SIG-M5 treated with dmso at 0.1 percent for 504 hours (cell line): ENCODE measurements around the gene RPN2.

Source experiments
- DNase-seq: peaks from one replicate; lab custom pipeline; 2025; ENCODE audit not compliant: unreplicated experiment; lab: John Stamatoyannopoulos, UW

RPN2 gene

DNA sequence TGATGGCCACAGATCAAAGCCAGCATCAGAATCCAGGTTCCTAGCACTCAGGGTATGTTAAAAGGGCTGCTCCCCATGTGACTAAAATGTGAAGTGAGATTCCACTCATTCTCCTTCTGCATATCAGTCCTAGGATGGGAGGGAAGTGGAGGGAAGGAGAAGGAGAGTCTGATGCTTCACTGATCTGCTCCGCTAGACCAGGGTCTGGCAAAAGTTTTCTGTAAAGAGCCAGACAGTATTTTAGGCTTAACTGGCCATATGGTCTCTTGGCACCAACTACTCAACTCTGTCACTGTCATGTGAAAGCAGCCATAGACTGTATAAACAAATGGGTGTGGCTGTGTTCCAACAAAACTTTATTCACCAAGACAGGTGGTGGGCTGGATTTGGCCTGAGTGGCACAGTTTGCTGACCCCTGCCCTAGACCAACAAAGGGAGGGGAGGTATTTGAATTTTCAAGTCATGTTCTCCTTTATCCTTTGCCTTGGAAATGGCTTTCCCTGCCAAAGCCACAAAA lies 59.9 kb downstream of the RPN2 start:
- no peak for DNase-seq

DNA sequence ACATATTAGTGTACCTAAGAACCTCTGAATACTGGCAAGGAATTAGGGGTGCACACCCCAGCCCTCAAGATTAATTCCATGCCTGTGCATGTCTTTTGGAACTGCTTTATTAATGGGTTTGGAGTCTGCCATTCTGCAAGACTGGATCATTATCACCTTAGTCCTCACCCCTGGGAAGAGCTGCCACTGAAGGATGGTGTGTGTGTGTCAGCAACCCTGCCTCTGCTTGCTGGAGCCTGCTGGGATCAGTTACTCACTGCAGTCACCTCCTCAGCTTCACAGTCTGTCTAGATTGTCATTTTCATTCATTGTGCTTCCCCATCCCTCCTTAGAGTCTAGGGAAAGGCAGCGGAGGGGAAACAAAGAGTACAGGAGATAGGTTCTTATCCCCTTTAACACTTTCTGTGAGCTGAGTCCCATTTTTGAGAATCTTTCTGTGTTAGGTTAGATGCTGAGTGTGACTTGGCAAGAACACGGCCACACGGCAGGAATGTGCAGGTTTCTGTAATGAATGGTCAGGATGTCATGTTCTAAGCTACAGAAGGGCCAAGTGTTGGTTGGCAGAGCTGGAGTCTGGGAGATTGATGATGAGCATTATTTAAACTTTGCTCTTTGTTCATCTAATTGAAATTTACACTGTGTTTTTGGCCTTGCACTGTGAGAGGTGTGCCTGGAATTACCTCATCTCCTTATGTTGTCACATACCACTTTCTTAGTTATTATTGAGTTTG lies 61.4 kb downstream of the RPN2 start:
- DNase-seq, result no peak

DNA sequence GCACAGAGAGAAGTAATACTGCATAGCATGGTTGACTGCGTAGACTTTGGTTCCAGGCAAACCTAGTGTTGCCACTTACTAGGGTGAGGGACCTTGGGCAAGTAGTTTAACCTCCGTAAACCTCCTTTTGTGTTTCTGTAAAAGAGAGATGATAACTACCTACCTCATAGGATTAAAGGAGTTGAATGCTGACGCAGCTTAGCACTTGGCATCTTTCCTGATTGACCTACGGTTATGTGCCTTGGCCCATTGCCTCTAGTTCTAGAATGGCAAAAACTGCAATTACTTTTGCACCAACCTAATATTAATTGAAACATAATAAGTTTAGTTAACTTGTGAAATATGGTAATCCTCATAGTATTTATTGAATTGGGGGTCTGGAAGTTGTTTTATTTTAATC lies 63.4 kb downstream of the RPN2 start:
- no peak for DNase-seq

DNA sequence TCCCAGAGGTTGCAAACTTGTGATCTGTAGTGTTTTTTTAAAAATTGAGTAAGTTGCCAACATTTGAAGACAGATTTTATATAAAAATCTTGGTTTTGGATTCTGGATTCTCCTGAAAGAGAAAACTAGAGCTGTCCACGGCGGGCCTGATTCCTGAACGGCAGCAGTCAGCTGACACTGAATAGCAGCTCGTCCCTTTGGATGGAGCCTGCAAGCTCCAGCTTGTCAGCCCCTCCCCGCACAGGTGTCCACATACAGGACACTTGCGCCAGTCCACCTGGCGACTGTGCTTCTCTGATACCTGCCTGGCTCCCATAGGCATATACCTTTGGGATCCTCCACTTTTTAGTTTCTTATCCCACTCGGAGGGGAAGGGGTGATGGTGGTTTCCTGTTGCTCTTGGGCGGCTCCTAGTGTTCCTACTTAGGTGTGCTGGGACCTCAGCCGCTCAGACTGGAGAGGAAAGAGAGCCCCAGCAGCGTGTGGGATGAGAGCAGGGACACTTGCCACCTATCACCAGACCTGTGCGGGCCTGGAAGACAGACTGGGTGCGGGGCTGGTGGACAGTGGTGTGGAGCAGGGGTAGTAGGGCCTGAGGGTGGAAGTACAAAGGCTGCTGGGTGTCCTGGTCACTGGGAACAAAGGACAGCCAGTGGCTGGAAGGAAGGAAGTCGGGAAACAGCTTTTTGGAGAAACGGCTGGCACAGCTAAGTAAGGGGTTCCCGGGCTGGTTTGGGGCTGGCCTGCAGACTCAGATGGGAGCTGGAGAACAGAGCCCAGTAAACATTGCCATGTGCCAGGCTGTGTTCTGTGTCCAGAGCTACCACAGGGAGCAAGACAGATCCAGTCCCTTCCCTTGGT lies 64.2 kb downstream of the RPN2 start:
- no peak for DNase-seq

DNA sequence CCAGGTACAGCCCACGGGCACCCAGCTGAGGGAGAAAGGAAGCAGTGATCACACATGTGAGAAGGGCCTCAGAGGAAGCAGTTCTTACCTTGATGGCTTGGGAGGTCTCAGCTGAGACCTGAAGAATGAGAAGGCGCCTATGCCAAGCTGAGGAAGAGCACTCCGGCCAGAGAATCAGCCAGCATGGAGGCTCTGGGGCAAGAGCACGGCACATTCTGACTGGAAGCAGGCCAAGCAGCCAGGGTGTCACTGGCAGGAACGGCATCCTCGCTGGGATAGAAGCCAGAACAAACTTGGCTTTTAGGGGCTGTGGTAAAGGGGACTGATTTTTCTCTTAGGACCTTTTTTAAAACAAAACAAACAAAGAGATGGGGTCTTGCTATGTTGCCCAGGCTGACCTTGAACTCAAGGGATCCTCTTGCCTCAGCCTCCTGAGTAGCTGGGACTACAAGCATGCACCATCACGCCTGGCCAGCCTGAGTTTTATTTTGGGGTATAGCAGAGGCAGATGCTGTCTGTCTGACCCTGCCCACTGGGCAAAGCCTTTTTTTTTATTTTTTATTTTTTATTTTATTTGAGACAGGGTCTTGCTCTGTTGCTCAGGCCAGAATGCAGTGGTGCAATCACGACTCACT lies 64.9 kb downstream of the RPN2 start:
- DNase-seq, result no peak

DNA sequence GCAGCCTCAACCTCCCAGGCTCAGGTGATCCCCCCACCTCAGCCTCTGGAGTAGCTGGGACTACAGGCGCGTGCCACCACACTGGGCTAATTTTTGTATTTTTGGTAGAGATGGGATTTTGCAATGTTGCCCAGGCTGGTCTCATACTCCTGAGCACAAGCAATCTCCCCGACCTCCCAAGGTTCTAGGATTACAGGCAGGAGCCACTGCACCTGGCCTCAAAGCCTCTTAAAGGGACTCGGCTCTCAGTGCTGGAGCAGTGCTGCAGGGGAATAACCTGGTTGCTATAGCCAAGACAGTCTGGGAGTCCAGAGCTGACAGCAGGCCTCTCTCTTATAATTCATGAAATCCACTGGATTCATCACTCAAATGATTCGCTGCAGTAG lies 65.4 kb downstream of the RPN2 start:
- no peak for DNase-seq

DNA sequence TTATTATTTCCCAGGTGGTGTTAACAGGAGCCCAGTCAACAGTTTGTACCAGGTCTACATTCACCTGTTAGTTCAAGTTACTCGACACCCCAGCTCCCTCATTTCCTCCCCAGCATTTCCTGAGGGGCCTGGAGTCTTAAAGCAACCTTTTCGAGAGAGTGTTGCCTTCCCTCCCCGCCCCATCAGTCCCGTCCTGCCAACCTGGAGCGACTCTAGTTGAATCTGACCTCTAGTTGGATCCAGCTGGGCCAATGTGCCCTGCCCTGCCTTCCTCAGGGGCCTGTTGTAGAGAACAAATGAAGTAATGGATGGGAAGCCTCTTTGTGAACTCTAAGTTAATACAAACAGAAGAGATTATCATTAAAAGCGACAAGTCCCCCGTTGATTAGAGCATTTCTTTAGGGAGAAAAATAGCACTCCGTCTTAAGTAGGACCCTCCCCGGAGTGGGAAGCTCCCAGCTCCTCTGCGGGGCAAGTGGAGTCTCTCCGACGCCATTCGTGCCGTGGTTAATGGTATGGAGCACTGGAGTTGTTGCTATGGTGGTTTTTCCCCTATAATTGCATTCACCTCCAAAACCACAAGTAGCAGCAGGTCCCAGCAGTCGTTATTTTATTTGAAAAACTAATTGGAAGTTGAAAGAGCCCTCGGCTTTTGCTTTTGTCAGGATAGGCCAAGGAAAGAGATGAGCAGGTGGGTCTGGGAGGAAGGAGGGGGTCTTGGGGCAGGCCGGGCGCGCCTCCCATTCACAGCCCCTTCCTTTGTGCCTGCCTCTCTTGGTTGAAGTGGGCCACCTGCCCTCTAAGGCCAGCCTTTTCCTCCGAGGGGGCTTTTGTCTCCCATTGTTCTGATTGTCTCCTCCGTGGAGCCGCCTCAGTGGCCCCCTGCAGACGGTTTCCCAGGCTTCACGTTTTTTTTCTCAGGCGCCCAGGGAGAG lies 66.4 kb downstream of the RPN2 start:
- no peak for DNase-seq

DNA sequence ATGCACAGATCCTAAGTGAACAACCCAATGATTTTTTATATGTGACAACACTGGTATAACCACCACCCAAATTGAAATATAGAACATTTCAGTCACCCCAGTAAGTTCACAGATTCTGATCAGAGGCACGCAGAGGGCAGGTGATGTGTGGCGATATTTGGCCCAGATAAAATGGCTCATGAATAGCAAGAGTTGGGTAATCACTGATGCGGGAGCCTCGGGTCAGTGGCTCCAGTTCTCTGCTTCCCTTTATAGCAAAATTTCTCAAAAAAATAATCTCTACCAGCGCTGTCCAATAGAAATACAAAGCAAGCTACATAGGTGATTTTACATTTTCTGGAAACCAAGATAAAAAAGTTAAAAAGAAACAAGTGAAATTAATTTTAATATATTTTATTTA lies 67.6 kb downstream of the RPN2 start:
- no peak for DNase-seq

DNA sequence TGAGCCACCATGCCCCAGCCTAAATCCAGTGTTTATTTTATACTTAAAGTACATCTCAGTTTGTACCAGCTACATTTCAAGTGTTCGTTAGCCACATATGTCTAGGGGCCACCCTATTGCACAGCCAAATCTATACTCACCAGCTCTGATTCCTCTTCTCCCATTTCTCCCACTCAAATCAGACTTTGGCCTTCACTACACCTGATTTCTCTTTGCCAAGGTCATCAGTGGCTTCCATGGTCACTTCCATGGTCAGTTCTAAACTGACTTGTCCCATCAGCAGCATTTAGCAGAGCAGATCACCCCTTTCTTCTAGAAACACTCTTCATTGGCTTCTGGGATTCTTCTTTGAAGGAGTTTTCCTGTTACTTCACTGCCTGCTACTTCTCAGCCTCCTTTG lies 68.4 kb downstream of the RPN2 start:
- DNase-seq, result no peak

DNA sequence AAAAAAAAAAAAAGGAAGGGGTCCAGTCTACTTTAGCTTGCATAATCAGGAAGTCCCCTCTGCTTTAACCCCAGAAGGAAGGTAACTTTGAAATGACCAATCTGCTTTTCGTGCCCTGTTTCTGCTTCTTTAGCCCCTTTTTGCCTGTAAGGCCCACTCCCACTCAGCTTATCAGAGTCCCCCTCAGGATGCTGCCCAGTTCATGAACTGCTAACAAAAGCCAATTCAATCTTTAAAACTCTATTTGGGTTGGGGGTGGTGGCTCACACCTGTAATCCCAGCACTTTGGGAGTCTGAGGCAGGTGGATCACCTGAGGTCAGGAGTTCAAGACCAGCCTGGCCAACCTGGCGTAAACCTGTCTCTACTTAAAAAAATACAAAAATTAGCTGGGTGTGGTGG lies 70.2 kb downstream of the RPN2 start:
- no peak for DNase-seq

DNA sequence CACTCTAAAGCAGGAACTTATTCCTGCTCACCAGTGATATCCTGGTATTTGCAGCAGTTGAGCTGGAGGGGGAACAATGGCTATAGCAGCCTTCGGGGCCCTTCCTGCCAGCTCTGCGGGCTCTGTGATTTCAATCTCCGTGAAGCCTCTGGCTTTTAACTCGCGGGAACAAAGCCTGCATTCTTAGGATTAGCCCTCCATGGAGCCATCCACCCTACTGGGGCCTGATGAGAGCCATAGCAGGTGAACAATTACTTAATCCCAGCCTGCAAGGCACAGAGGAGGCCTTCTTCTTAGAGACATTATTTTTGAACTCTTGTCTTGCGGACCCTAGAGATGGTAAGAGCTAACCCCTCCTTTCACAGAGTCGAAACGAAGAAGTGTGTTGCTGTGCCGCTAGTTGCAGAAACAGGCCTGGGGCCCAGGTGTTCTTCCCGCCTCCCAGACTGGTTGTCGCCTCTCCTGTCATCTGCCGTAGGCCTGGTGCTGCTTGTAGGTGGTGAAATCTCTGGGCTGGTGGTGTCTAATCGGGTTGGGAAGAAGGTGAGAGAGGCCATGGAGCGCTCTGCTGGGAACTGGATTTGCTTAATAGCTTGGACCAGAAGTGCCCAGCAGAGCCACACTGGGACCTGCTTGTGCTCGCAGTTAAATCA lies 72.8 kb downstream of the RPN2 start:
- no peak for DNase-seq

DNA sequence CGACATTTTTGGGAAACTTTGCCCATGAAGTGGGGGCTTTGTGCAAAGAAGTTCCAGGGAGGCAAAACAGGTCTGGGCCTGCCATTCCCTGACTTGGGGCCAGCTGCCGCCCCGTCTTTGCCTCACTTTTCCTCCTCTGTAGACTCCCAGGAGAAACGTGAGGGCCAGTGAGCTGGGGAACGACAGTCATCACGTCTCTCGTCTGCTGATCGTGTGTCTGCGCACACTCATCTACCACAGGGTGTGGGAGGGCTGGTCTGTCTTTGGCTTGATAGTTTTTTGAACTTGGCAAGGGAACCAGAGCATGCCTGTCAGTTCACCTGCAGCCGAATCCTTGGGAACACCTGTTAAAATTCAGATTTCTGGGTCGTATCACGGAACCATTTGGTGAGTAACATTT lies 74.0 kb downstream of the RPN2 start:
- no peak for DNase-seq

DNA sequence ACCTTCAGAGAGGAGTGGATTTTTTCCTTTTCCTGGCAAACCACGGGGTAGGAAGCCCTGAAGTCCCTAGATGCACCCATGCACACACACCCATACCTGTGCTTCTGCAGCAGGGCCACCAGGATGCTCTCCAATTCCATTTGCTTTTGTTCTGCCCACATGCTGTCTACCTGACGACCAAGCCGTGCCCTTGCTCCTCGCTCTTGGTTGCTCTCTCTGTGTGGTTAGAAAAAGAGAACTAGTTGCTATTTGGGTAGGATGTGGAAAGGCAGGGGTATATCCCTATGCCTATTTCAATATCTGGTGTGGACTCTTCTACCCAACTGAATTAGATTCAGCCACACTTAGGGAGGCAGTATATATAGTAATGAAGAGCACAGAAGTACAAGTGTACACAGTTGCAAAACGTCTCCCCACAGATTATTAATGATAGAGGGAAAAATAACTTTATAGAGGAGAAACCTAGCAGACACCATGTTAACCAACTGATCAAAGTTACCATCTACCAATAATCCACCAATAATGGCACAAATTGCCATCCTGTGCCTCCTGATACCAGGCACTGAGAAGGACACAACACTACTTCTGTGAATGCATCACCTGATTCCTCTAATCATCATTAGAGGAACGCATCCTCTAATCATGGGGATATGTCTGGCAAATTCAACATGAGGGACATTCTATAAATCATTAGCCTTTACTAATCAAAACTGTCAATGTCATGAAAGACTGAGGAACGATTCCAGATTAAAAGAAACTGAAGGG lies 75.2 kb downstream of the RPN2 start:
- no peak for DNase-seq

DNA sequence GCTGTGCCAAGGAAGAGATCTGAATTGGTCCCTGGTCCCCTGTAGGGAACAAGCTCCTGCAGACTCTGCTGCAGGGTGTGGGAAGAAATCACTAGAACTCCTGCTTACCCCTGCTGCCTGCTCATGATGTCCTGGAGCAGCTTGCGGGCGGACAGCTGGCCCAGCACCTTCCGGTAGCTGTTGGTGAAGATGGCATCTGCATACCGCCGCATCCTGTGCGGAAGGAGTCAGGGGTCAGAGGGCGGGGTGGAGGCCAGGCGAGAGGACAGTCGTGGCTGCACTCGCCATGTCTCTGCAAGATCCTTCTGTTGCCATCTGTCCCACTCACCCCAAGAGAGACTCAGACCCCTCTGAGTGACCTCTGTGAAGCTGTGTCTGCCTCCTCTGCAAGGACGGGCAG lies 77.2 kb downstream of the RPN2 start:
- no peak for DNase-seq

DNA sequence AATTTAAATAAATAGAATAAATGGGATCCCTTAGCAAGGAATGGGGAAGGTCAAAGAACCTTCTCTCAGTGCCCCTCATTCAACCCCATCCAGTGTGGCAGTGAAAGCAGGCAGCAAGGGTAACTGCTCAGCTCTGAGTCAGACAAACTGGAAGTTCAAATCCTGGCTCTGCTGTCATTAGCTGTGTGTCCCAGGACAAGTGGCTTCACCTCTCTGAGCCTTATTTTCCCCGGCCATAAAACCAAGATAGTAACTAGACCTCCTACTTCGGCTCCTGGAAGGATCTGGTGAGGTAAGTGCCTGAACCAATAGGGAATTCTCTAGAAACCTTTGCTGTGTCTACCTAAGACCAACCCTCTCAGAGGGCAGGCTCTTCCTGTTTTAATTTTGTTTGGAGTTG lies 78.4 kb downstream of the RPN2 start:
- DNase-seq, result no peak

DNA sequence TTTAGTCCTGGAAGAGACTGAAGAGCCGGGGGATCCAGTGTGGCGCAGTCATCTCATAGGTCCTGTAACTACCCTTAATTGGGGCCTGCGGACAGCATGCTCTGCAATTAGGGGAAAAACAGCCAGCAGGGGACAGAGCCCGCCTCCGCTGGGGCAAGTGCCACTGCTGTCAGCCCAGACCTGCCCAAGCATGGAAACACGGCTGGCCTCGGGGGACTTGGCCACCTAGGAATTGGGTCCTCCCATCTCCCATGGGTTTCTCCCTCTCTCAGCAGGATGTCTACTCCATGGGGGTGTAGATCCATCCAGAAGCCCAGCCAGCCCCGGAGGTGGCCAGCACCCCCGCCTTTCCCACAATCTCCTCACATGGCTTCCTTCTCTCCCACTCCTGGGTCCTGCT lies 78.9 kb downstream of the RPN2 start:
- DNase-seq, result no peak

DNA sequence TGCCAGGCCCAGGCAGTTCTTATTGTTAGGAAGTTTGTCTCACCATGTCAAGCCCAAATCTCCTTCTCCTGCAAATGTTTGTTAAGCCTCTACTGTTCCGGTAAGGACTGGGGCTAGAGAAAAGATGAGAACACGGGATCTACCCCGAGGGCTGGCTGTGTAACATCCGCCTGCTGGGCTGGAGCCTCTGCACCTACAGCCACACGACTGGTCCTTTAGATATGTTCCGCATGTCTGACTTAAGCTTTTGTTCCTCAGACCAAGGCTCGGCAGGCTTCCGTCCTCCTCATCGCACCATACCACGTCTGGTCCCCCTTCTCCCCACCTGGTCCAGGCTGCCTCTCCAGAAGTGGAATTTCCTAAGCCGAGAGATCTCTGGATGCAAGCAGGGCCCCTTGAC lies 79.9 kb downstream of the RPN2 start:
- DNase-seq, result no peak

DNA sequence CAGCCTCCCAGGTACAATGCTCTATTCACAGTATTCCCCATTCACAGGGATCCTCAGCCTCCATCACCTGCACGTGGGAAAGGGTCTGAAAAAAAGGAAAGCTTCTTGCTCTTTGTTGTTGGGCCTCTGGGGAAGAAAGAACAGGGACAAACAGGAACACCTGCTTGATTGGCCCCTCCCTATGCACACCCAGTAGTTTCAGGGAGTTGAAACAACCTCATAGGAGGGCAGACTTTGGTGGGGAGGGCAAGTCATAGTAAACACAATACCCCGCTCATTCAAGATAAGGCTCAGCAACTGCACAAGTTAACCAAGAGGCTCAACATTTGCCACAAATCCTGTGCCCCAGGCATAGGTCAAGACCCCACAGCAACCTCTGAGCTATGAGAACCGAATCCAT lies 80.7 kb downstream of the RPN2 start:
- DNase-seq, result no peak

DNA sequence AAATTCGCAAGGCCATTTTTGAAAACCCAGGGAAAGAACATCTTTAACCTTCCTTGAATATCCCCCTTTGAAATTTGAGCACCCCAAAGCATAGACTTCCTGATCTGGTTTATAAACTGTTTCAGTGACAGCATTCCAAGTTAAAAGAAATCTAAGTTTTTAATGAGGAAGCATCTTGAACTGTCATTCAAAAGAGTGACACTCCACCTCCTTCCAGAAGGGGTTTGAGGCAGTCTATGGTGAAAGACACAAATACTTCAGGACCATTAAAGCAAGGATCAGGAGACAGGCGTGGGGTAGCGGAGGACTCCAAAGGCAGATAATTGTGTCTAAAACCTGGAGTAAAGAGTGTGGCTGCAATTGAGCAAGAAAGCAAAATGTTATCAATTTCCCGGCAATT lies 81.8 kb downstream of the RPN2 start:
- no peak for DNase-seq

DNA sequence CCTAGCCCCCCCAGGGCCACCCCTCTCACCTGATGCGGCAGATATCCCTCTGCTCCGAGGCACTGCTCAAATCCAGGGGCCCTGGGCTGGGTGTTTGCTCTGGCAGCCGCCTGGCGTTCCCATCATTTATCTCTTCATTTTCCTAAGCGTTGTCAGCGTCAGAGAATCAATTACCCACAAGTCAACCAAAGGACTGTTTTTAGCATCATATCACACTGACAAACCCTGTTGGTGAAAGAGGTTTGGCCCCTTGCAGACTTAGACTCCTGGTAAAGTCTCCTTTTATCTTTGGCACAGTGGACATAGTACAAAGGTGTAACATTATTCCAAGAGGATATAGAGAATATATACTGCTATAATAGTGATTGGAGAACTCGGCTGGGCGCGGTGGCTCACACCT lies 82.6 kb downstream of the RPN2 start, which contains the start of gene GHRH:
TSS of gene GHRH (minus strand) at position 101 of the 400 bp plus-strand sequence. CDS start 4,925 bp downstream, outside the sequence.
- DNase-seq, result no peak
